Inflammatory macrophage (primary cell): Measurements from ENCODE around the gene TAF6.
A peak's percentile ranks its signal among the peaks of the same experiment; 100 is the strongest.
"Not testable (repeated sequence)": the region's sequence is repeated elsewhere in the genome, so short reads cannot be mapped to it uniquely, and the experiment has no call there.

Source experiments
- DNase-seq, 2 donors: peaks; one replicate each; pipeline ENCODE4 v3.0.0-alpha.2; 2020 to 2022

Gene TAF6

GRCh38 chr7:100152404-100152803 lies 33.2 kb upstream of the TAF6 start:
- DNase-seq: peak; percentile 79 to 83

GRCh38 chr7:100148559-100149328 lies 29.6 kb upstream of the TAF6 start, which contains the start of gene LAMTOR4:
Gene LAMTOR4 (plus strand): TSS chr7:100148918. CDS start chr7:100148973, 55 bp downstream.
- DNase-seq: peak; percentile 99

DNA sequence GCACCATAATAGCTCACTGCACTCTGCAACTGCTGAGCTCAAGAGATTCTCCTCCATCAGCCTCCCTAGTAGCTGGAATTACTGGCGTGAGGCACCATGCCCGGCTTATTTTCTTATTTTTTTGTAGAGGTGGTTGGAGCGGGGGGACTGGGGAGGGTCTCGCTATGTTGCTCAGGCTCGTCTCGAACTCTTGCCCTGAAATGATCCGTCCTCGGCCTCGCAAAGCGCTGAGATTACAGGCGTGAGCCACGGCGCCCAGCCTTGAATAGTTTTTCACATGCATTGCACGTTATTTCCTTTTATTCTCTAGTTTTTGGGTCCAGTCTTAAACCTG lies 29.0 kb upstream of the TAF6 start:
- no peak for DNase-seq

DNA sequence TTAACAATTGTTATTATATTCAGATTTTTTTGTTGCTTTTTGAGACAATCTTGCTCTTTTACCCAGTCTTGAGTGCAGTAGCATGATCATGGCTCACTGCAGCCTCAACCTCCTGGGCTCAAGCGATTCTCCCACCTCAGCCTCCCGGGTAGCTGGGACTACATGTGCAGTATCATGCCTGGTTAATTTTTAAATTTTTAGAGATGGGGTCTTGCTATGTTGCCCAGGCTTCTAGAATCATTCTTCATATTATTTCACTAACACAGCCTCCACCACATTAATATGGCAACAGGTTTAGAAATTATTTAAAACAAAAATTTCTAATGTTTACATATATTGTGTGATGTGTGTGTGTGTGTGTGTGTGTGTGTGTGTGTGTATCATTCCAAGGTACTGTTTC lies 28.1 kb upstream of the TAF6 start:
- no peak for DNase-seq

DNA sequence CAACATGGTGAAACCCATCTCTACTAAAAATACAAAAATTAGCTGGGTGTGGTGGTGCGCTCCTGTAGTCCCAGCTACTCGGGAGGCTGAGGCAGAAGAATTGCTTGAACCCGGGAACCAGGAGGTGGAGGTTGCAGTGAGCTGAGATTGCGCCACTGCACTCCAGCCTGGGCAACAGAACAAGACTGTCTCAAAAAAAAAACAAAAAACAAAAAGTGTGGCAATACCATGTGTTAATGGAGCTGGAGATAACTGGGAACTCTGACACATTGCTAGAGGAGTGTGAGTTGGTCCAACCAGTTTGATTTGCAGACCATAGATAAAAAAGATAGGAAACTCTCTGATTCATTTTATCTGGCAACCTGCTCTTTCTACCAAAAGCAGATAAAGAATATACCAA lies 27.2 kb upstream of the TAF6 start:
- peak in 1 of 2 donors; percentile 35 for DNase-seq

DNA sequence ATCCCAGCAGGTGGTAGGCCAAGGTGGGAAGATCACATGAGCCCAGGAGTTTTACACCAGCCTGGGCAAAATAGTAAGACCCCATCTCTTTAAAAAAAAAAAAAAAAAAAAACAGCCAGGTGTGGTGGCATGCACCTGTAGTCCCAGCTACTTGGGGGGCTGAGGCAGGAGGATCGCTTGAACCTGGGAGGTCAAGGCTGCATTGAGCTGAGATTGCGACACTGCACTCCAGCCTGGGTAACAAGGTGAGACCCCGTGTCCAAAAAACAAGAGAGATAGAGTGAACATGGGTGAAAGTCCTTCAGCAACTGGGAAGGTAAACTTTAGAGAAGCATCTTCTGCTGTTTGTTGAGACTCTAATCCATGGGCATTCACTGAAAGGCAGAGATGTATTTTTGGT lies 23.3 kb upstream of the TAF6 start:
- no peak for DNase-seq

DNA sequence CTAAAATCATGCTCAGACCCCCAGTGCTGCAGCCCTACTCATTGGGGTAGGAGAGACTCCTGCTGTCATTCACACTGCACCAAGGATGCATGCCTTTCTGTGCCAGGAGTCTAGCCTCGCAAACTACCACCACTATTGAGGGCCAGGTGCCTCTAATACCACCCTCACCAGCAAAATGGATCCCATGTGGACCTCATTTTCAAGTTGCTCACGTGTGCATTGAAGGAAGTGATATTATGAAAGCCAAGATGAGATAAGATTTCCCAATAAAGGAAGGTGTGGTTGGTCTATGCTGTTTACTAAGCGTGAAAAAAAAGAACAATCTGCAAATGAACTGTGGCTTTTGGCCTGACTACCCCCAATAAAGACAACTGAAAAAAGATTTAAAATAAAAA lies 22.4 kb upstream of the TAF6 start:
- DNase-seq: peak; percentile 20 to 34

GRCh38 chr7:100137851-100138760 lies 18.9 kb upstream of the TAF6 start:
- no peak for DNase-seq

GRCh38 chr7:100132697-100133151 lies 13.6 kb upstream of the TAF6 start:
- peak; percentile 66 to 75 for DNase-seq

DNA sequence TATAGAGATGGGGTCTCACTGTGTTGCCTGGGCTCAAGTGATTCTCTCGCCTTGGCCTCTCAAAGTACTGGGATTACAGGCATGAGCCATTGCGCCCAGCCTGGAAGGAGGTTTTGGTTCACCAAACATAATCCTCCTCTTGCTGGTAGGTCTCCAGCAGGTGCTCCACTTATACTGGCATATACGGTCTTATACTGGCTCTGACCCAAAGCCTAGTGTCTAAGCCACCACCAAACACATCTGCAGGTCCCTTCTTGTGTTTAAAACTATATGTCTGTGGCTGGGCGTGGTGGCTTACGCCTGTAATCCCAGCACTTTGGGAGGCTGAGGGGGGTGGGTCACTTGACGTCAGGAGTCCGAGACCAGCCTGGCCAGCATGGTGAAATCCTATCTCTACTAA lies 13.0 kb upstream of the TAF6 start:
- DNase-seq: no peak

- peak; percentile 56 to 63 for DNase-seq
These were observed 11.7 kb upstream of the TAF6 start for GRCh38 chr7:100130608-100131453.

DNA sequence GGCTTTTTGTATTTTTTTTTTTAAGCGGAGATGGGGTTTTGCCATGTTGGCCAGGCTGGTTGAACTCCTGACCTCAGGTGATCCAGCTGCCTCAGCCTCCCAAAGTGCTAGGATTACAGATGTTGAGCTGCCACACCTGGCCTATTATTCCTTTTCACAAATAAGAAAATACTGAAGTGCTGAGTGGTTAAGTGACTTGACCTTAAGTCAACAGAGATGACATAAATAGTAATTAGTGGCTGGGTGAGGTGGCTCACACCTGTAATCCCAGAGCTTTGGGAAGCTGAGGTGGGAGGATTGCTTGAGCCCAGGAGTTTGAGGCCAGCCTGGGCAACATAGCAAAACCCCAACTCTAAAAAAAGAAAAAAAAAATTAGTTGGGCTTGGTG lies 11.1 kb upstream of the TAF6 start:
- not testable (repeated sequence) for DNase-seq

- no peak for DNase-seq
These were observed 9.4 kb upstream of the TAF6 start for GRCh38 chr7:100128637-100128963.

DNA sequence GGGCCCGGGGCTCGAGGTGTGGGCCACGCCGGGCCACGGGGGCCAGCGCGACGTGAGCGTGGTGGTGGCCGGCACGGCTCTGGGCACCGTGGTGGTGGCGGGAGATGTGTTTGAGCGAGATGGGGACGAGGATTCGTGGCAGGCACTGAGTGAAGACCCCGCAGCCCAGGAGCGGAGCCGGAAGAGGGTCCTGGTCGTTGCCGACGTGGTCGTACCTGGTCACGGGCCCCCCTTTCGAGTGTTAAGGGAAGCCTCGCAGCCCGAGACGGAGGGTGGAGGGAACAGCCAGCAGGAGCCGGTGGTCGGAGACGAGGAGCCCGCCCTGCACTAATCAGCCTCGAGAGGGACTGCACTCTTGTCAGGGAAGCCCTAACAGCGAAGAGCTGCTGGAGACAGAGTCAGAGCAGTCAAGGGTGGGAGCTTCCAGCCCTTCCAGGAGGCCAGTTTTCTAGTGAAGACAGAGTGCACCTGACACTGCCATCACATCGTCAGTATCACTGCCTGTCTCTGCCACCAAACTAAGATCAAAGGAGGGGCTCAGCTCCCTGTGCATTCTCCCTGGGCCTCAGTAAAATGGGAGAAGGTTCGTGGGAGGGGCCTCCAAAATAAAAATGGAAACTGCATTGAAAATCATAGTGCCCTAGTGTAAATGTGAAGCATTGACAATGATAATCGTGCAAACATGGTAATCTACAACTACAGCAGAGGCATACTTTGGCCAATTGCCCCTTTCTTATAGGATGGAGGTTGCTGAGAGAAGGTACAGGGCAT lies 8.9 kb upstream of the TAF6 start:
- DNase-seq: no peak

- peak; percentile 88 to 91 for DNase-seq
These were observed 8.0 kb upstream of the TAF6 start, which contains the start of gene MBLAC1 for GRCh38 chr7:100126931-100127865. Gene MBLAC1 (plus strand): TSS chr7:100126967. CDS start chr7:100127396, 429 bp downstream.

GRCh38 chr7:100126239-100126930 lies 7.2 kb upstream of the TAF6 start:
- DNase-seq: no peak

DNA sequence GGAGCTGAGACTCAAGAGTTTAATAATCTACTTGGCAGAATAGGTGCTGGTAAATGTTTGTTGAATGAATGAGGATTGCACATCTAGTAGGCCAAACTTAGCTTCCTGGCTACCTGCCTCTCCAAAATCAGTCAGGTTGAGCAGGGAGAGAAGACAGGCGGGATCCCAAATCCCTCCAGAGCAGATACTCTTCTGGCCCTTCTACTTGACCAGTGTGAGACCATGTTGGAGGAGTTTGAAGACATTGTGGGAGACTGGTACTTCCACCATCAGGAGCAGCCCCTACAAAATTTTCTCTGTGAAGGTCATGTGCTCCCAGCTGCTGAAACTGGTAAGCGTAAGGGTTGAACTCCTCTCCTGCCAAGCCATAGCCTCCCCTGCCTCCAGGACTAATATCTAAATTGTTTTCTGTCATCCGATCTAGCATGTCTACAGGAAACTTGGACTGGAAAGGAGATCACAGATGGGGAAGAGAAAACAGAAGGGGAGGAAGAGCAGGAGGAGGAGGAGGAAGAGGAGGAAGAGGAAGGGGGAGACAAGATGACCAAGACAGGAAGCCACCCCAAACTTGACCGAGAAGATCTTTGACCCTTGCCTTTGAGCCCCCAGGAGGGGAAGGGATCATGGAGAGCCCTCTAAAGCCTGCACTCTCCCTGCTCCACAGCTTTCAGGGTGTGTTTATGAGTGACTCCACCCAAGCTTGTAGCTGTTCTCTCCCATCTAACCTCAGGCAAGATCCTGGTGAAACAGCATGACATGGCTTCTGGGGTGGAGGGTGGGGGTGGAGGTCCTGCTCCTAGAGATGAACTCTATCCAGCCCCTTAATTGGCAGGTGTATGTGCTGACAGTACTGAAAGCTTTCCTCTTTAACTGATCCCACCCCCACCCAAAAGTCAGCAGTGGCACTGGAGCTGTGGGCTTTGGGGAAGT lies 5.4 kb upstream of the TAF6 start:
- DNase-seq: no peak

GRCh38 chr7:100122568-100122967 lies 3.4 kb upstream of the TAF6 start:
- DNase-seq: no peak

- DNase-seq: no peak
These were observed 2.9 kb upstream of the TAF6 start for GRCh38 chr7:100122067-100122466.
